Gastrocnemius medialis (tissue), 4 donors: ENCODE data around the gene SLC6A8.

ENCODE experiments used
- POLR2A ChIP-seq, 2 donors: fragments of 450-650 bp; IDR thresholded peaks; one replicate each; pipeline ENCODE4 v1.6.1; 2017; ENCODE audit warnings: antibody characterized with exemption in 2 of 2, mild to moderate bottlenecking in 2 of 2, moderate library complexity in 2 of 2
- TF ChIP-seq, protein P1 (sequence below), 5 experiments: fragments of 450-650 bp in 3 of 5; fragments of 200-600 bp in 2 of 5; sonication (generic) in 2 of 5; IDR thresholded peaks in 4 of 5; conservative IDR thresholded peaks in 1 of 5; 1 replicate in 4 of 5; 2 replicates in 1 of 5; pipeline ENCODE4 v1.5.1; 2016 to 2019; ENCODE audit warnings: antibody characterized with exemption in 5 of 5, mild to moderate bottlenecking in 3 of 5, moderate library complexity in 3 of 5

DNA sequence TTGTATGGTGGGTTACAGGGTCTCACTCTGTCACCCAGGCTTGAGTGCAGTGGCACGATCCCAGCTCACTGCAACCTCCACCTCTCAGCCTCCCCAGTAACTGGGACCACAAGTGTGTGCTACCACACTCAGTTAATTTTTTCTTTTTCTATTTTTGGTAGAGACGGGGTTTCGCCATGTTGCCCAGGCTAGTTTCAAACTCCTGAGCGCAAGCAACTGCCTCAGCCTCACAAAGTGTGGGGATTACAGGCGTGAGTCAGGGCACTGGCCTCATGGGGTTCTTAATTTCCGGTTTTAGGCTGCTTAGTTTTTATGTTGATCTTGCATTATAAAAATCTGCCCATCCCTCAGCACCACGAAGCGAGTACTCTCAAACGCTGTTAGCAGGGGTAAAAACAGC is 29.7 kb downstream of the SLC6A8 start:
- TF ChIP-seq, protein P1, sequence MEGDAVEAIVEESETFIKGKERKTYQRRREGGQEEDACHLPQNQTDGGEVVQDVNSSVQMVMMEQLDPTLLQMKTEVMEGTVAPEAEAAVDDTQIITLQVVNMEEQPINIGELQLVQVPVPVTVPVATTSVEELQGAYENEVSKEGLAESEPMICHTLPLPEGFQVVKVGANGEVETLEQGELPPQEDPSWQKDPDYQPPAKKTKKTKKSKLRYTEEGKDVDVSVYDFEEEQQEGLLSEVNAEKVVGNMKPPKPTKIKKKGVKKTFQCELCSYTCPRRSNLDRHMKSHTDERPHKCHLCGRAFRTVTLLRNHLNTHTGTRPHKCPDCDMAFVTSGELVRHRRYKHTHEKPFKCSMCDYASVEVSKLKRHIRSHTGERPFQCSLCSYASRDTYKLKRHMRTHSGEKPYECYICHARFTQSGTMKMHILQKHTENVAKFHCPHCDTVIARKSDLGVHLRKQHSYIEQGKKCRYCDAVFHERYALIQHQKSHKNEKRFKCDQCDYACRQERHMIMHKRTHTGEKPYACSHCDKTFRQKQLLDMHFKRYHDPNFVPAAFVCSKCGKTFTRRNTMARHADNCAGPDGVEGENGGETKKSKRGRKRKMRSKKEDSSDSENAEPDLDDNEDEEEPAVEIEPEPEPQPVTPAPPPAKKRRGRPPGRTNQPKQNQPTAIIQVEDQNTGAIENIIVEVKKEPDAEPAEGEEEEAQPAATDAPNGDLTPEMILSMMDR (IDR thresholded peaks at IDR 0.05 in 4 of 5, conservative IDR thresholded peaks at IDR 0.05 in 1 of 5): no peak
- TF ChIP-seq POLR2A (IDR thresholded peaks at IDR 0.05): no peak
